CD14-positive monocyte (primary cell): ENCODE results near the gene SPCS3. TPM values are rescaled to one million over a fixed set of nuclear protein-coding genes. Genes with fewer than 3 reads are reported as not detected.

Experiments used
- DNase-seq, 3 donors: peaks; one replicate each; pipeline ENCODE4 v3.0.0-alpha.2; 2011 to 2022
- H2AFZ ChIP-seq: 2 replicates; pipeline ENCODE4 v1.6.0; 2012; ENCODE audit warnings: mild to moderate bottlenecking, low read depth, low read length, inconsistent platforms; ENCODE audit not compliant: insufficient read depth, poor library complexity, severe bottlenecking
- H3K27ac ChIP-seq, 2 donors: 1 replicate in 1 of 2; 2 replicates in 1 of 2; pipeline ENCODE4 v1.5.1; 2012 to 2013; ENCODE audit warnings: low read length in 2 of 2, control low read depth in 1 of 2, inconsistent platforms in 1 of 2, low read depth in 1 of 2, mild to moderate bottlenecking in 1 of 2
- H3K27me3 ChIP-seq, 2 donors: one replicate each; pipeline versions ENCODE4 v1.6.0 to v1.6.1; 2011 to 2013; ENCODE audit warnings: low read length in 2 of 2; ENCODE audit not compliant: control insufficient read depth in 2 of 2, insufficient read depth in 2 of 2
- H3K36me3 ChIP-seq, 2 donors: replicated peaks in 1 of 2; 1 replicate in 1 of 2; 2 replicates in 1 of 2; pipeline versions ENCODE4 v1.5.1 to v1.6.1; 2012 to 2013; ENCODE audit warnings: low read length in 2 of 2, control low read depth in 1 of 2, inconsistent platforms in 1 of 2, mild to moderate bottlenecking in 1 of 2; ENCODE audit not compliant: insufficient read depth in 2 of 2, control insufficient read depth in 1 of 2
- H3K4me1 ChIP-seq, 2 donors: 1 replicate in 1 of 2; 2 replicates in 1 of 2; pipeline versions ENCODE4 v1.5.1 to v1.6.1; 2012 to 2013; ENCODE audit warnings: low read length in 2 of 2, control low read depth in 1 of 2, inconsistent platforms in 1 of 2, mild to moderate bottlenecking in 1 of 2, moderate library complexity in 1 of 2; ENCODE audit not compliant: insufficient read depth in 2 of 2, control insufficient read depth in 1 of 2
- H3K4me2 ChIP-seq: replicated peaks from 2 replicates; pipeline ENCODE3; 2012; ENCODE audit warnings: low read length, moderate library complexity, mild to moderate bottlenecking; ENCODE audit not compliant: poor library complexity, severe bottlenecking; ENCODE audit errors: extremely low read depth
- H3K4me3 ChIP-seq, 3 experiments: fragments of 200-600 bp in 1 of 3; sonication (generic) in 1 of 3; replicated peaks in 1 of 3; 1 replicate in 2 of 3; 2 replicates in 1 of 3; pipeline ENCODE4 v1.5.1; 2011 to 2013; ENCODE audit warnings: low read length in 3 of 3, mild to moderate bottlenecking in 3 of 3, control low read depth in 2 of 3, low read depth in 2 of 3, inconsistent platforms in 1 of 3, moderate library complexity in 1 of 3
- H3K79me2 ChIP-seq: 2 replicates; pipeline ENCODE4 v1.6.0; 2012; ENCODE audit warnings: mild to moderate bottlenecking, control low read depth, inconsistent platforms, low read length, moderate library complexity; ENCODE audit not compliant: insufficient read depth
- H3K9ac ChIP-seq: 2 replicates; pipeline ENCODE4 v1.6.0; 2017; ENCODE audit warnings: low read length, mild to moderate bottlenecking; ENCODE audit not compliant: insufficient read depth, poor library complexity, severe bottlenecking
- H3K9me3 ChIP-seq, 2 donors: replicated peaks in 1 of 2; 1 replicate in 1 of 2; 2 replicates in 1 of 2; pipeline versions ENCODE4 v1.5.1 to v1.6.1; 2012 to 2013; ENCODE audit warnings: low read length in 2 of 2, control low read depth in 1 of 2; ENCODE audit not compliant: control insufficient read depth in 1 of 2, insufficient read depth in 1 of 2
- H4K20me1 ChIP-seq: 2 replicates; pipeline ENCODE4 v1.6.0; 2012; ENCODE audit warnings: mild to moderate bottlenecking, low read length, control low read depth, moderate library complexity; ENCODE audit not compliant: insufficient read depth
- H3K27ac Mint-ChIP-seq, 7 donors: one replicate each; pipeline ENCODE4 v1.8.0; 2020; ENCODE audit warnings: mild to moderate bottlenecking in 7 of 7, mixed read lengths in 7 of 7, moderate library complexity in 6 of 7, inconsistent platforms in 2 of 7
- H3K27me3 Mint-ChIP-seq, 3 donors: one replicate each; pipeline ENCODE4 v1.8.0; 2021 to 2022; ENCODE audit warnings: low read depth in 3 of 3, mild to moderate bottlenecking in 3 of 3, mixed read lengths in 3 of 3, moderate library complexity in 3 of 3, inconsistent platforms in 1 of 3
- H3K36me3 Mint-ChIP-seq, 2 donors: one replicate each; pipeline ENCODE4 v1.8.0; 2020; ENCODE audit warnings: mixed read lengths in 2 of 2, inconsistent platforms in 1 of 2, mild to moderate bottlenecking in 1 of 2
- H3K4me1 Mint-ChIP-seq: one replicate; pipeline ENCODE4 v1.8.0; 2020; ENCODE audit warnings: mild to moderate bottlenecking, mixed read lengths
- H3K4me3 Mint-ChIP-seq, 2 donors: one replicate each; pipeline ENCODE4 v1.8.0; 2020; ENCODE audit warnings: mild to moderate bottlenecking in 2 of 2, mixed read lengths in 2 of 2, moderate library complexity in 1 of 2
- H3K9me3 Mint-ChIP-seq, 7 donors: one replicate each; pipeline ENCODE4 v1.8.0; 2020 to 2022; ENCODE audit warnings: mixed read lengths in 7 of 7, mild to moderate bottlenecking in 6 of 7, moderate library complexity in 6 of 7, inconsistent platforms in 2 of 7
- CTCF ChIP-seq: fragments of 200-600 bp; IDR thresholded peaks from one replicate; pipeline ENCODE4 v1.8.0; 2022; ENCODE audit warnings: antibody characterized with exemption, mild to moderate bottlenecking
- WGBS: methylation state at CpG from one replicate; pipeline ENCODE4 v1.1.5; 2013; ENCODE audit warnings: missing lambda C conversion rate; ENCODE audit not compliant: insufficient coverage; 5-methylcytosine and 5-hydroxymethylcytosine counted together
- intact Hi-C, 2 donors: fragments of 100-400 bp; cut with micrococcal nuclease; formaldehyde crosslinking; loops; one replicate each; pipeline versions ENCODE4 v1.15.0 to v1.15.1; 2023
- polyA plus RNA-seq, 3 donors: library from polyadenylated mRNA; depleted of rRNA in 1 of 3; unstranded in 2 of 3; stranded (reverse) in 1 of 3; fragments of 300-500 nt in 2 of 3; fragments of >200 nt in 1 of 3; fragmentation: Illumina TruSeq in 2 of 3; gene quantifications; 1 replicate in 2 of 3; 2 replicates in 1 of 3; pipeline ENCODE4 v1.2.3, GENCODE V29; 2012 to 2021

SPCS3 gene
- polyA plus RNA-seq, 3 donors: 50.4 to 112 (median 107) TPM

- Histone ChIP-seq H3K4me1 (no peaks in the 10 kb centered on the region), H3K27ac (no peak overlapping the region), H3K9me3 (no peaks in the 10 kb centered on the region), H3K79me2 (no peaks in the 10 kb centered on the region), H2AFZ (no peak overlapping the region), H3K4me3 (no peak overlapping the region), H4K20me1 (no peaks in the 10 kb centered on the region), H3K27me3 (peaks cover 0 to 3% of the 10 kb centered on the region in 2 donors), H3K36me3 (no peaks in the 10 kb centered on the region), H3K9ac (no peak overlapping the region), H3K4me2 (no peak overlapping the region)
- 100% methylated on average over 2 of the region's 6 CpGs for WGBS
- H3K4me1 Mint-ChIP-seq: no peaks in the 10 kb centered on the region
- no peak overlapping the region for H3K4me3 Mint-ChIP-seq
- no peak for TF ChIP-seq CTCF
- H3K27ac Mint-ChIP-seq: no peak overlapping the region
- DNase-seq: no peak
- intact Hi-C loops: no loop called here
- H3K36me3 Mint-ChIP-seq: no peaks in the 10 kb centered on the region
- H3K27me3 Mint-ChIP-seq: peaks cover 0 to 10% (median 6%) of the 10 kb centered on the region in 3 donors
- H3K9me3 Mint-ChIP-seq: peaks cover 0 to 6% (median 0%) of the 10 kb centered on the region in 7 donors
Measured at GRCh38 chr4:176307666-176307930, 12.2 kb upstream of the SPCS3 start.

- Histone ChIP-seq H4K20me1 (no peaks in the 10 kb centered on the region), H3K9me3 (no peaks in the 10 kb centered on the region), H3K4me1 (no peaks in the 10 kb centered on the region), H3K9ac (no peak overlapping the region), H3K36me3 (no peaks in the 10 kb centered on the region), H3K4me2 (no peak overlapping the region), H2AFZ (no peak overlapping the region), H3K27ac (no peak overlapping the region), H3K27me3 (peaks cover 0 to 3% of the 10 kb centered on the region in 2 donors), H3K79me2 (no peaks in the 10 kb centered on the region), H3K4me3 (no peak overlapping the region)
- intact Hi-C loops: no loop called here
- H3K27ac Mint-ChIP-seq: no peak overlapping the region
- H3K36me3 Mint-ChIP-seq: no peaks in the 10 kb centered on the region
- WGBS: 90% methylated on average over 1 of the region's 3 CpGs
- H3K9me3 Mint-ChIP-seq: peaks cover 0 to 6% (median 0%) of the 10 kb centered on the region in 7 donors
- H3K4me1 Mint-ChIP-seq: no peaks in the 10 kb centered on the region
- H3K27me3 Mint-ChIP-seq: peaks cover 0 to 10% (median 6%) of the 10 kb centered on the region in 3 donors
- TF ChIP-seq CTCF: no peak
- H3K4me3 Mint-ChIP-seq: no peak overlapping the region
- DNase-seq: no peak
Measured at GRCh38 chr4:176308441-176308840, 11.3 kb upstream of the SPCS3 start.
